Non-pigmented ciliary epithelial cell (primary cell): ENCODE measurements around the gene WDR81.
A peak's percentile ranks its signal among the peaks of the same experiment; 100 is the strongest.

Source experiments
- DNase-seq: peaks from one replicate; pipeline ENCODE4 v3.0.0-alpha.2; 2010; ENCODE audit warnings: low read depth

WDR81 gene

GRCh38 chr17:1779571-1780131, 55.1 kb downstream of the WDR81 start:
- DNase-seq = peak; percentile 85

GRCh38 chr17:1782171-1782567, 57.7 kb downstream of the WDR81 start:
- DNase-seq = no peak

GRCh38 chr17:1783271-1783670, 58.8 kb downstream of the WDR81 start:
- DNase-seq = no peak

GRCh38 chr17:1783834-1784611, 59.5 kb downstream of the WDR81 start:
- no peak for DNase-seq

GRCh38 chr17:1785930-1786329, 61.4 kb downstream of the WDR81 start:
- DNase-seq = no peak

GRCh38 chr17:1786708-1787107, 62.2 kb downstream of the WDR81 start:
- no peak for DNase-seq

- peak; percentile 90 for DNase-seq
These were observed 62.9 kb downstream of the WDR81 start for GRCh38 chr17:1787301-1787902.
